Keratinocyte (primary cell): ENCODE results near the gene SLC1A5. TPM values are rescaled to one million over a fixed set of nuclear protein-coding genes. Genes with fewer than 3 reads are reported as not detected.

Source experiments
- DNase-seq: peaks from one replicate; pipeline ENCODE4 v3.0.0-alpha.2; 2011; ENCODE audit warnings: low read depth, missing footprints, low spot score
- FAIRE-seq: peaks from 2 replicates; lab custom pipeline; 2011; peaks lifted over from hg19 to GRCh38; lab: Jason Lieb, UNC
- H2AFZ ChIP-seq: 2 replicates; pipeline ENCODE4 v1.6.0; 2012; ENCODE audit warnings: low read length, control low read depth, inconsistent platforms; ENCODE audit not compliant: control insufficient read depth
- H3K27ac ChIP-seq: 2 replicates; pipeline ENCODE4 v1.5.1; 2011; ENCODE audit warnings: low read length; ENCODE audit not compliant: control insufficient read depth, insufficient read depth
- H3K27me3 ChIP-seq: 3 replicates; pipeline ENCODE4 v1.6.0; 2011; ENCODE audit warnings: low read length; ENCODE audit not compliant: control insufficient read depth, insufficient read depth; ENCODE audit errors: extremely low read depth
- H3K36me3 ChIP-seq, 2 experiments: 2 replicates in 1 of 2; 3 replicates in 1 of 2; pipeline ENCODE4 v1.5.1; 2011; ENCODE audit warnings: low read length in 2 of 2, mild to moderate bottlenecking in 1 of 2; ENCODE audit not compliant: control insufficient read depth in 2 of 2, insufficient read depth in 2 of 2; ENCODE audit errors: extremely low read depth in 1 of 2
- H3K4me1 ChIP-seq: 3 replicates; pipeline ENCODE4 v1.5.1; 2011; ENCODE audit warnings: low read length; ENCODE audit not compliant: control insufficient read depth, insufficient read depth; ENCODE audit errors: extremely low read depth
- H3K4me2 ChIP-seq: 3 replicates; pipeline ENCODE4 v1.6.0; 2011; ENCODE audit warnings: low read depth, low read length; ENCODE audit not compliant: control insufficient read depth, insufficient read depth; ENCODE audit errors: extremely low read depth
- H3K4me3 ChIP-seq, 3 experiments: fragments of 200-600 bp in 1 of 3; sonication (generic) in 1 of 3; 2 replicates in 2 of 3; 3 replicates in 1 of 3; pipeline ENCODE4 v1.5.1; 2011 to 2016; ENCODE audit warnings: low read length in 3 of 3, mild to moderate bottlenecking in 3 of 3, control low read depth in 2 of 3, inconsistent platforms in 1 of 3, low read depth in 1 of 3, mixed read lengths in 1 of 3, mixed run types in 1 of 3, moderate library complexity in 1 of 3; ENCODE audit not compliant: control insufficient read depth in 2 of 3, insufficient read depth in 2 of 3; ENCODE audit errors: extremely low read depth in 1 of 3
- H3K79me2 ChIP-seq: 2 replicates; pipeline ENCODE4 v1.6.0; 2012; ENCODE audit warnings: low read length; ENCODE audit not compliant: control insufficient read depth, insufficient read depth
- H3K9ac ChIP-seq: 3 replicates; pipeline ENCODE4 v1.6.0; 2011; ENCODE audit warnings: low read length; ENCODE audit not compliant: control insufficient read depth, insufficient read depth; ENCODE audit errors: extremely low read depth
- H3K9me1 ChIP-seq: 3 replicates; pipeline ENCODE4 v1.6.0; 2011; ENCODE audit warnings: low read length; ENCODE audit not compliant: control insufficient read depth, insufficient read depth; ENCODE audit errors: extremely low read depth
- H3K9me3 ChIP-seq: 2 replicates; pipeline ENCODE4 v1.5.1; 2012; ENCODE audit warnings: low read depth, low read length; ENCODE audit not compliant: control insufficient read depth
- H4K20me1 ChIP-seq: 3 replicates; pipeline ENCODE4 v1.6.0; 2011; ENCODE audit warnings: low read length; ENCODE audit not compliant: control insufficient read depth, insufficient read depth; ENCODE audit errors: extremely low read depth
- CTCF ChIP-seq, 3 experiments: IDR thresholded peaks in 1 of 3; conservative IDR thresholded peaks in 1 of 3; optimal IDR thresholded peaks in 1 of 3; 2 replicates in 2 of 3; 3 replicates in 1 of 3; pipeline versions ENCODE3 to v1.5.1; 2011; ENCODE audit warnings: low read length in 3 of 3, mild to moderate bottlenecking in 3 of 3, moderate library complexity in 2 of 3, control low read depth in 1 of 3, inconsistent platforms in 1 of 3; ENCODE audit not compliant: insufficient read depth in 2 of 3; ENCODE audit errors: extremely low read depth in 1 of 3
- EZH2 ChIP-seq: IDR thresholded peaks from one replicate; pipeline ENCODE4 v1.6.1; 2012; ENCODE audit warnings: inconsistent platforms, mild to moderate bottlenecking, low read length, moderate library complexity
- dilution Hi-C: fragments of 300-500 bp; cut with MboI; formaldehyde crosslinking; loops from one replicate; pipeline ENCODE4 v1.7.0; 2020; ENCODE audit warnings: low sequenced_read_pairs; ENCODE audit not compliant: extremely low pct_ligation_motif_present
- polyA plus RNA-seq, 5 experiments: library from polyadenylated mRNA; depleted of rRNA in 3 of 5; stranded (reverse) in 3 of 5; stranded (forward) in 1 of 5; unstranded in 1 of 5; fragments of >200 nt; gene quantifications; 1 replicate in 1 of 5; 2 replicates in 3 of 5; 3 replicates in 1 of 5; pipeline versions ENCODE4 v1.2.1 to v1.2.3, GENCODE V29; 2011 to 2012; ENCODE audit warnings: missing spikeins in 2 of 5, low read depth in 1 of 5, low replicate concordance in 1 of 5

Gene SLC1A5
- polyA plus RNA-seq, 1 donor (not counting 4 experiments of a cell fraction or from before 2014, with no cell fraction given): 90.4 TPM

GRCh38 chr19:46741447-46741846, 46.9 kb downstream of the SLC1A5 start:
- H3K9ac ChIP-seq: no peak overlapping the region
- H3K4me2 ChIP-seq: no peak overlapping the region
- no peak overlapping the region for H3K27ac ChIP-seq
- no peaks in the 10 kb centered on the region for H3K27me3 ChIP-seq
- DNase-seq (no peak), FAIRE-seq (no peak)
- H3K79me2 ChIP-seq: peaks cover 95% of the 10 kb centered on the region
- H2AFZ ChIP-seq: no peak overlapping the region
- TF ChIP-seq CTCF (optimal IDR thresholded peaks at IDR 0.05 in 1 of 3, IDR thresholded peaks at IDR 0.05 in 1 of 3, conservative IDR thresholded peaks at IDR 0.05 in 1 of 3; ENCODE audit: extremely low read depth in 1 of 3, insufficient read depth in 2 of 3, low read length in 3 of 3) (no peak), EZH2 (no peak)
- H3K4me1 ChIP-seq: peaks cover 14% of the 10 kb centered on the region
- peaks cover 39% of the 10 kb centered on the region for H4K20me1 ChIP-seq
- H3K9me3 ChIP-seq: no peaks in the 10 kb centered on the region
- H3K4me3 ChIP-seq: no peak overlapping the region
- peaks cover 23 to 50% of the 10 kb centered on the region in 2 experiments for H3K36me3 ChIP-seq
- H3K9me1 ChIP-seq: peaks cover 3% of the 10 kb centered on the region
- dilution Hi-C loops: no loop called here

GRCh38 chr19:46739290-46739771, 49.1 kb downstream of the SLC1A5 start:
- Histone ChIP-seq H3K36me3 (peaks cover 24 to 51% of the 10 kb centered on the region in 2 experiments), H3K27me3 (no peaks in the 10 kb centered on the region), H3K27ac (no peak overlapping the region), H3K4me1 (peaks cover 7% of the 10 kb centered on the region), H3K9me3 (no peaks in the 10 kb centered on the region), H3K9me1 (no peaks in the 10 kb centered on the region), H3K4me2 (no peak overlapping the region), H3K4me3 (no peak overlapping the region), H4K20me1 (peaks cover 39% of the 10 kb centered on the region), H3K9ac (no peak overlapping the region), H3K79me2 (peaks cover 80% of the 10 kb centered on the region), H2AFZ (no peak overlapping the region)
- TF ChIP-seq CTCF (optimal IDR thresholded peaks at IDR 0.05 in 1 of 3, IDR thresholded peaks at IDR 0.05 in 1 of 3, conservative IDR thresholded peaks at IDR 0.05 in 1 of 3; ENCODE audit: extremely low read depth in 1 of 3, insufficient read depth in 2 of 3, low read length in 3 of 3): no peak
- TF ChIP-seq EZH2: no peak
- dilution Hi-C loops: no loop called here
- FAIRE-seq: no peak
- no peak for DNase-seq
